Measurements from ENCODE around the gene STAMBP. TPM values are rescaled to one million over a fixed set of nuclear protein-coding genes. Genes with fewer than 3 reads are reported as not detected.

The STAMBP gene
- total RNA-seq, 6 experiments from 2014 or later = 10.9 to 23.9 (median 16.9) TPM

DNA sequence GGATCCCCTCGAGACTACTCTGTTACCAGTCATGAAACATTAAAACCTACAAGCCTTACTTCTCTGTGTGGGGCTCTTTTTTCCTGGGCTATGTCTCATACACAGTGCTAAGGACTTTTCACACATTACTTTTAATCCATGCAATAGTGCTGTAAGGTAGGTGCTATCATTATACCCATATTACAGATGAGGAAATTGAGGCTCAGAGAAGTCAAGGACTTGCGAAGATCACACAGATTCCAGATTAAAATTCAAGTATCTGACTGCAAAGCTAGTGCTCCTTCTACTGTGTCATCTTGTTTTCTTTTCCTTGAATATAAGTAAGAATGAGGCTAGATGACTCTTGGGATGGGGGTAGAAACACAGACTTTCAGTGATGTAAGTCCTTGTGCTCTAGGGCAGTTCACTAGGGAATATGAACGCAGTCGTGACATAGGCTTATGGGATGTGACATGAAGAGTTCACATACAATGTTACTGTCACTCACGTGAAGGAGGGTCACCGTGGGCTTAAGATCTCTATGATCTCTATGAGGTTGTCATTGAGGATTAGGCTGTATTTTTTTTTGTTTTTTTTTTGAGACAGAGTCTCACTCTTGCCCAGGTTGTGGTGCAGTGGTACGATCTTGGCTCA lies 91.0 kb downstream of the STAMBP start:
- intact Hi-C loops (cut with DNase I) = no loop called here
- WGBS (ENCODE audit: insufficient coverage, low coverage, low lambda C conversion rate, missing lambda C conversion rate) = 71% methylated on average over 7 of the region's 7 CpGs
- H3K4me1 ChIP-seq = no peaks in the 10 kb centered on the region
- no peak overlapping the region for H3K4me3 ChIP-seq
- H3K9me3 ChIP-seq = no peaks in the 10 kb centered on the region
- H3K27me3 ChIP-seq = no peaks in the 10 kb centered on the region
- H3K27ac ChIP-seq = no peak overlapping the region
- DNase-seq (no peak), ATAC-seq (no peak)
- H3K36me3 ChIP-seq = no peaks in the 10 kb centered on the region
- TF ChIP-seq, protein P1, sequence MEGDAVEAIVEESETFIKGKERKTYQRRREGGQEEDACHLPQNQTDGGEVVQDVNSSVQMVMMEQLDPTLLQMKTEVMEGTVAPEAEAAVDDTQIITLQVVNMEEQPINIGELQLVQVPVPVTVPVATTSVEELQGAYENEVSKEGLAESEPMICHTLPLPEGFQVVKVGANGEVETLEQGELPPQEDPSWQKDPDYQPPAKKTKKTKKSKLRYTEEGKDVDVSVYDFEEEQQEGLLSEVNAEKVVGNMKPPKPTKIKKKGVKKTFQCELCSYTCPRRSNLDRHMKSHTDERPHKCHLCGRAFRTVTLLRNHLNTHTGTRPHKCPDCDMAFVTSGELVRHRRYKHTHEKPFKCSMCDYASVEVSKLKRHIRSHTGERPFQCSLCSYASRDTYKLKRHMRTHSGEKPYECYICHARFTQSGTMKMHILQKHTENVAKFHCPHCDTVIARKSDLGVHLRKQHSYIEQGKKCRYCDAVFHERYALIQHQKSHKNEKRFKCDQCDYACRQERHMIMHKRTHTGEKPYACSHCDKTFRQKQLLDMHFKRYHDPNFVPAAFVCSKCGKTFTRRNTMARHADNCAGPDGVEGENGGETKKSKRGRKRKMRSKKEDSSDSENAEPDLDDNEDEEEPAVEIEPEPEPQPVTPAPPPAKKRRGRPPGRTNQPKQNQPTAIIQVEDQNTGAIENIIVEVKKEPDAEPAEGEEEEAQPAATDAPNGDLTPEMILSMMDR (IDR thresholded peaks at IDR 0.05) = no peak
- TF ChIP-seq POLR2A (IDR thresholded peaks at IDR 0.05) = no peak

DNA sequence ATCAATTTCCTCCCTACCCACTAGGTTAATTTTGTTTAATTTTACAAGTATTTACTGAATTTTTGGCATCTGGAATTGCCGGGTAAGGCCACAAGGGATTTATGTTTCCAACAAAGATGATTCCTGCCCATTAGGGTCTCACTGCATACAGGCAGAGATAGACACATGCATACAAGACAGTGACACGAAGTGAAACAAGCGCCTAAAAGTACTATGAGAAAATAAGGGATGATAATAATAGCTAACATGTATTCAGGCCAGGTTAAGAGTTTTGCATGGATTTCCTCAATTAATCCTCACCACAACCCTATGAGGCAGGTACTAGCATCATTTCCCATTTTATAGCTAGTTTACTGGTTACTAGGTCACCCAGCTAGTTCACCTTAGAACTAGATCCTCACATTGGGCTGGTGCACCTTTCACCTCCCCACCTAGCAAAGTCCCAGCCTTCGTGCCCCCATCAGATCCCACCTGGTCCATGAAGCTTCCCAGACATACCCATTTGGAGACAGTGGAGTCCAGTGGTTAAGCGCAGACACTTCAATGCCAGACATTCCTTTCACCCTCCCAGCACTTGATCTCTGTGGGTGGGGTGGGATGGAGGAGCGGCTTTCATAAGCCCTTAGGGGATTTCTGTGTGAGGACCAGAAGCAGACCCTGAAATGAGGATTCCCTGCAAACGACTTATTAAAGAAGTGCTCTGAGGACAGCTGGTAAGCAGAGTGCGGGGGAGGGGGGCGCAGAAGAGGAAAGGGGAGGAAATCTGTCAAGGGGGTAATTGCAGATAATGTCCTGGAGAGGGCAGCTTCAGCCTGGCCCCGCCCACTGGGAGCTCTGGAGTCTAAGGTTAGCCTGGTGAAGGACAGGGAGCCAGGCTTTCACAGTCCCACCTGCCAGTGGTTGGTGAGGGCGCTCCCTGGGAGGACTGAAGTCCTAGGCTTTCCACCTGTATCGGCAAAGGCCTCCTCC lies 92.1 kb downstream of the STAMBP start:
- Histone ChIP-seq H3K4me3 (no peak overlapping the region), H3K36me3 (no peaks in the 10 kb centered on the region), H3K27ac (no peak overlapping the region), H3K4me1 (no peaks in the 10 kb centered on the region), H3K27me3 (no peaks in the 10 kb centered on the region), H3K9me3 (no peaks in the 10 kb centered on the region)
- DNase-seq = peak in 1 of 3 donors; percentile 43
- 39% methylated on average over 8 of the region's 12 CpGs for WGBS (ENCODE audit: insufficient coverage, low coverage, low lambda C conversion rate, missing lambda C conversion rate)
- no peak for TF ChIP-seq POLR2A (IDR thresholded peaks at IDR 0.05)
- TF ChIP-seq, protein P1 (IDR thresholded peaks at IDR 0.05) = peak in 2 of 4 donors; percentile 10 to 16
- intact Hi-C loops (cut with DNase I) = no loop called here
- peak; percentile 46 to 65 (median 50) for ATAC-seq

DNA sequence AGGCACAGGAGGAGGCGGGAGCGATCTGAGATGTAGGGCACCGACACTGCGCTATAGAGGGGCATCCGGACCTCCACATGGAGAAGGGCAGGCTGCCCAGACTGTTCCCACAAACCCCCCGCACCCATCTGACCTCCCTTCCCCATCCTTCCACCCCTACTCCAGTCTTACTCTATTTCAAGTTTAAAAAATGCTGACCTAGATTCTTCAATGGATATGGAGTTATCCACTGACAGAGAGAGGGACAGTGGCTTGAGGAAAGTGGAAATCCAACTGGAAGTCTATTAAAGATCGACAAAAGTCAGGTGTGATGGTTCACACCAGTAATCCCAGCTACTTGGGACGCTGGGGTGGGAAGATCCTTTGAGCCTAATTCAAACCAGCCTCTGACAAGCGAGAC lies 92.8 kb downstream of the STAMBP start:
- no peak for TF ChIP-seq POLR2A (IDR thresholded peaks at IDR 0.05)
- TF ChIP-seq, protein P1 (IDR thresholded peaks at IDR 0.05) = no peak
- no peak overlapping the region for H3K4me3 ChIP-seq
- no peak overlapping the region for H3K27ac ChIP-seq
- intact Hi-C loops (cut with DNase I) = no loop called here
- no peaks in the 10 kb centered on the region for H3K9me3 ChIP-seq
- no peak for DNase-seq
- peak in 1 of 4 donors; percentile 18 for ATAC-seq
- H3K4me1 ChIP-seq = no peaks in the 10 kb centered on the region
- no peaks in the 10 kb centered on the region for H3K27me3 ChIP-seq
- WGBS (ENCODE audit: insufficient coverage, low coverage, low lambda C conversion rate, missing lambda C conversion rate) = 53% methylated on average over 3 of the region's 9 CpGs
- H3K36me3 ChIP-seq = no peaks in the 10 kb centered on the region

DNA sequence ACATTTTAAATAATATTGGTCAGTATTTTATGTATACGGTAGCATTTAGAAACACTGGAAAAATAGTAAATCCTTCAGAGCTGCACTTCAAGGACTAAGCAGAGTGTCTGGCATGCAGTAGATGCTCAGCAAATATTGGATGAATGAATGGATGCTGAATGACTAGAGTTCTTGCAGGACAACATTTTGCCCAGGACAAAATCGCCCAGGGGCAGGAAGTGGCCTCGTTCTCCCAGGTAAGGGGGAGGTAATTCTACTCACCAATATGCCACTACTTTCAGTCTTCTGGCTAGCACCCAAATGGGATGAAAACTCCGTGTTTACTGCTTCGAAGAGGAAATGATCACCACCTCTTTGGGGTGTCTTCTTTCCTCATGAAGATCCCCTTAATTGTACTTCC lies 93.9 kb downstream of the STAMBP start:
- intact Hi-C loops (cut with DNase I) = no loop called here
- Histone ChIP-seq H3K4me3 (no peak overlapping the region), H3K27me3 (no peaks in the 10 kb centered on the region), H3K9me3 (no peaks in the 10 kb centered on the region), H3K36me3 (no peaks in the 10 kb centered on the region), H3K27ac (no peak overlapping the region), H3K4me1 (peaks cover 0 to 2% (median 1%) of the 10 kb centered on the region in 4 donors)
- 33% methylated on average over 5 of the region's 5 CpGs for WGBS (ENCODE audit: insufficient coverage, low coverage, low lambda C conversion rate, missing lambda C conversion rate)
- ATAC-seq (no peak), DNase-seq (no peak)
- TF ChIP-seq POLR2A (IDR thresholded peaks at IDR 0.05) = no peak
- TF ChIP-seq, protein P1 (IDR thresholded peaks at IDR 0.05) = no peak

Other genes with a start within 250 kb of the STAMBP start
- 10 to 100 TPM; 15.1 to 40.6 (median 32.7) TPM for gene NAT8, start 186.5 kb upstream of the STAMBP start, total RNA-seq
- 10 to 100 TPM in 5 of 6 experiments, 1 to 10 TPM in 1; 6.9 to 19.8 (median 11.5) TPM for gene TPRKB, start 91.6 kb upstream of the STAMBP start, total RNA-seq
- 10 to 100 TPM in 2 of 6 experiments, 1 to 10 TPM in 4; 5.7 to 14.2 (median 9.1) TPM for gene DUSP11, start 48.9 kb upstream of the STAMBP start, total RNA-seq
- under 1 TPM in 1 of 6 experiments, not detected in 5; 0.07 TPM for gene C2orf78, start 44.8 kb upstream of the STAMBP start, total RNA-seq
- 10 to 100 TPM in 1 of 6 experiments, 1 to 10 TPM in 4, under 1 TPM in 1; 0.39 to 12.8 (median 1.1) TPM for gene ACTG2, start 64.0 kb downstream of the STAMBP start, total RNA-seq
- gene DGUOK, start 97.9 kb downstream of the STAMBP start, total RNA-seq = 10 to 100 TPM; 16.6 to 33.1 (median 22.6) TPM
- gene TET3, start 155.9 kb downstream of the STAMBP start, total RNA-seq = 1 to 10 TPM; 3.7 to 6.8 (median 5.1) TPM